H9 (cell line): Measurements from ENCODE around the gene ELOA. TPM values are rescaled to one million over a fixed set of nuclear protein-coding genes. Genes with fewer than 3 reads are reported as not detected.

Experiments used
- DNase-seq: peaks from one replicate; pipeline ENCODE4 v3.0.0-alpha.2; 2017
- H2AFZ ChIP-seq: one replicate; pipeline ENCODE4 v1.6.1; 2013; ENCODE audit warnings: mild to moderate bottlenecking, low read length, control low read depth, moderate library complexity
- H2AK5ac ChIP-seq: 2 replicates; pipeline ENCODE4 v1.6.1; 2013; ENCODE audit warnings: low read length, control low read depth, mixed read lengths; ENCODE audit not compliant: insufficient read length
- H2BK120ac ChIP-seq: one replicate; pipeline ENCODE4 v1.6.1; 2013; ENCODE audit warnings: low read depth, mild to moderate bottlenecking, low read length, control low read depth, inconsistent platforms; ENCODE audit not compliant: poor library complexity, severe bottlenecking
- H2BK12ac ChIP-seq: 2 replicates; pipeline ENCODE4 v1.6.1; 2013; ENCODE audit warnings: low read length, control low read depth, mixed read lengths, low read depth; ENCODE audit not compliant: insufficient read length
- H2BK15ac ChIP-seq: 2 replicates; pipeline ENCODE4 v1.6.1; 2013; ENCODE audit warnings: low read depth, low read length, control low read depth
- H2BK20ac ChIP-seq: one replicate; pipeline ENCODE4 v1.6.1; 2013; ENCODE audit warnings: low read depth, mild to moderate bottlenecking, low read length, control low read depth, inconsistent platforms; ENCODE audit not compliant: poor library complexity, severe bottlenecking
- H2BK5ac ChIP-seq: 2 replicates; pipeline ENCODE4 v1.6.1; 2013; ENCODE audit warnings: low read length, control low read depth, mixed read lengths; ENCODE audit not compliant: insufficient read length
- H3K14ac ChIP-seq: 2 replicates; pipeline ENCODE4 v1.6.1; 2013; ENCODE audit warnings: low read length, control low read depth; ENCODE audit not compliant: insufficient read depth
- H3K18ac ChIP-seq: 2 replicates; pipeline ENCODE4 v1.6.1; 2013; ENCODE audit warnings: low read depth, mild to moderate bottlenecking, mixed read lengths, low read length, control low read depth; ENCODE audit not compliant: insufficient read length
- H3K23ac ChIP-seq: 2 replicates; pipeline ENCODE4 v1.6.1; 2013; ENCODE audit warnings: low read length, control low read depth, mixed read lengths, low read depth; ENCODE audit not compliant: insufficient read length
- H3K23me2 ChIP-seq: 2 replicates; pipeline ENCODE4 v1.6.1; 2013; ENCODE audit warnings: low read depth, mild to moderate bottlenecking, mixed read lengths, low read length, control low read depth; ENCODE audit not compliant: insufficient read length, poor library complexity, severe bottlenecking
- H3K27ac ChIP-seq: 2 replicates; pipeline ENCODE4 v1.5.1; 2013; ENCODE audit warnings: low read length, control low read depth, mixed read lengths, low read depth; ENCODE audit not compliant: insufficient read length
- H3K27me3 ChIP-seq: 2 replicates; pipeline ENCODE4 v1.6.1; 2013; ENCODE audit warnings: low read length, control low read depth, inconsistent platforms; ENCODE audit not compliant: insufficient read depth
- H3K4ac ChIP-seq: 2 replicates; pipeline ENCODE4 v1.6.1; 2013; ENCODE audit warnings: low read depth, mild to moderate bottlenecking, control low read depth, inconsistent platforms, low read length, moderate library complexity
- H3K4me1 ChIP-seq: 2 replicates; pipeline ENCODE4 v1.6.1; 2013; ENCODE audit warnings: low read length, control low read depth, inconsistent platforms; ENCODE audit not compliant: insufficient read depth
- H3K4me2 ChIP-seq: 2 replicates; pipeline ENCODE4 v1.6.1; 2013; ENCODE audit warnings: low read length, control low read depth, mixed read lengths; ENCODE audit not compliant: insufficient read length, insufficient read depth
- H3K56ac ChIP-seq: 2 replicates; pipeline ENCODE4 v1.6.1; 2013; ENCODE audit warnings: low read depth, mild to moderate bottlenecking, mixed read lengths, low read length, control low read depth; ENCODE audit not compliant: insufficient read length
- H3K79me1 ChIP-seq: 2 replicates; pipeline ENCODE4 v1.6.1; 2013; ENCODE audit warnings: low read depth, mild to moderate bottlenecking, moderate library complexity, low read length, control low read depth, inconsistent platforms; ENCODE audit not compliant: insufficient read depth, poor library complexity, severe bottlenecking
- H3K79me2 ChIP-seq: 2 replicates; pipeline ENCODE4 v1.6.1; 2013; ENCODE audit warnings: low read length, control low read depth, inconsistent platforms; ENCODE audit not compliant: insufficient read depth
- H3K9ac ChIP-seq: 2 replicates; pipeline ENCODE4 v1.6.1; 2013; ENCODE audit warnings: low read length, control low read depth, mixed read lengths; ENCODE audit not compliant: insufficient read length; ENCODE audit errors: extremely low read depth
- H3K9me3 ChIP-seq: one replicate; pipeline ENCODE4 v1.6.1; 2013; ENCODE audit warnings: low read depth, low read length, inconsistent platforms; ENCODE audit not compliant: control insufficient read depth
- H3T11ph ChIP-seq: one replicate; pipeline ENCODE4 v1.6.1; 2013; ENCODE audit warnings: mild to moderate bottlenecking, low read length, control low read depth, inconsistent platforms
- H4K20me1 ChIP-seq: one replicate; pipeline ENCODE4 v1.6.1; 2013; ENCODE audit not compliant: control insufficient read depth, insufficient read length, insufficient read depth
- H4K5ac ChIP-seq: 2 replicates; pipeline ENCODE4 v1.6.1; 2013; ENCODE audit warnings: low read depth, mild to moderate bottlenecking, mixed read lengths, low read length, control low read depth; ENCODE audit not compliant: insufficient read length
- H4K8ac ChIP-seq: replicated peaks from 2 replicates; pipeline ENCODE4 v1.6.1; 2013; ENCODE audit warnings: low read length, control low read depth, mixed read lengths, low read depth; ENCODE audit not compliant: insufficient read length
- H4K91ac ChIP-seq: 2 replicates; pipeline ENCODE4 v1.6.1; 2013; ENCODE audit warnings: low read depth, mild to moderate bottlenecking, moderate library complexity, mixed read lengths, low read length, control low read depth; ENCODE audit not compliant: insufficient read length
- H3K27ac Mint-ChIP-seq, 3 experiments: 2 replicates in 2 of 3; 3 replicates in 1 of 3; pipeline ENCODE4 v1.8.0; 2020 to 2021; ENCODE audit warnings: mixed read lengths in 3 of 3, mild to moderate bottlenecking in 1 of 3, moderate library complexity in 1 of 3
- H3K27me3 Mint-ChIP-seq: 2 replicates; pipeline ENCODE4 v1.8.0; 2021; ENCODE audit warnings: low read depth, mild to moderate bottlenecking, moderate library complexity, mixed read lengths
- H3K36me3 Mint-ChIP-seq, 3 experiments: 2 replicates in 2 of 3; 3 replicates in 1 of 3; pipeline ENCODE4 v1.8.0; 2020 to 2021; ENCODE audit warnings: low read depth in 3 of 3, mixed read lengths in 3 of 3; ENCODE audit not compliant: insufficient read depth in 1 of 3
- H3K4me1 Mint-ChIP-seq, 2 experiments: 2 replicates each; pipeline ENCODE4 v1.8.0; 2020; ENCODE audit warnings: mixed read lengths in 2 of 2
- H3K4me3 Mint-ChIP-seq, 2 experiments: 2 replicates in 1 of 2; 3 replicates in 1 of 2; pipeline ENCODE4 v1.8.0; 2020 to 2021; ENCODE audit warnings: mild to moderate bottlenecking in 2 of 2, mixed read lengths in 2 of 2, moderate library complexity in 1 of 2
- H3K9me3 Mint-ChIP-seq, 2 experiments: 2 replicates in 1 of 2; 3 replicates in 1 of 2; pipeline ENCODE4 v1.8.0; 2020; ENCODE audit warnings: mild to moderate bottlenecking in 2 of 2, mixed read lengths in 2 of 2, moderate library complexity in 1 of 2
- WGBS: extraction: QIAGEN DNeasy Blood & Tissue Kit; methylation state at CpG from one replicate; pipeline ENCODE4 v1.1.7; 2013; ENCODE audit warnings: missing lambda C conversion rate, low lambda C conversion rate, mixed read lengths; ENCODE audit not compliant: insufficient read length; ENCODE audit errors: extremely low coverage; 5-methylcytosine and 5-hydroxymethylcytosine counted together
- total RNA-seq: library from RNA; stranded (reverse); gene quantifications from 2 replicates; pipeline ENCODE4 v1.2.1, GENCODE V29; 2021
- TF ChIP-seq, protein P1 (sequence below): fragments of 200-600 bp; sonication (generic); conservative IDR thresholded peaks from 3 replicates; pipeline ENCODE4 v1.8.0; 2021; ENCODE audit warnings: antibody characterized with exemption, mild to moderate bottlenecking

The ELOA gene
- total RNA-seq, 1 experiment from 2014 or later: 66.2 TPM

DNA sequence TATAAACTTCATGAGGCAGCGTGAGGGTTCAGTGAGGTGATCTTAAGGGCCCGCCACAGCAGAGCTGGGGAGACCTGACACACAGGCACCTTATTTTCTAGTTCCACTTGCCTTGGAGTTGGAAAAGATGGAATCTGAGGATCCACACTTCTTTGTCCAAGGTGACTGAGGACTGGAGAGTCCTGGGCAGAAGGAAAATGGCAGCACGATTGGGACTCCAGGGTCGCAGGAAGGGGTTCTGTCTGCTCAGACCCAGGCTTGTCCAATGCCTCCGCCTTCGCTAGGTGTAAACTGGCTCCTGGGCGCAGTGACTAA is 55.9 kb downstream of the ELOA start:
- Histone ChIP-seq H3K27ac (no peak overlapping the region), H3K9ac (no peak overlapping the region), H4K91ac (no peak overlapping the region), H4K20me1 (no peaks in the 10 kb centered on the region), H3K79me1 (no peaks in the 10 kb centered on the region), H3T11ph (no peak overlapping the region), H2BK20ac (no peak overlapping the region), H3K9me3 (no peaks in the 10 kb centered on the region), H2BK120ac (no peak overlapping the region), H3K79me2 (no peaks in the 10 kb centered on the region), H2BK15ac (no peak overlapping the region), H2AFZ (no peak overlapping the region), H4K5ac (no peak overlapping the region), H3K56ac (no peak overlapping the region), H3K4me1 (no peaks in the 10 kb centered on the region; the same call in 1 of the 2 replicates), H2BK12ac (no peak overlapping the region), H2AK5ac (no peak overlapping the region), H2BK5ac (no peak overlapping the region), H3K27me3 (no peaks in the 10 kb centered on the region), H3K18ac (no peak overlapping the region), H4K8ac (no peak overlapping the region), H3K23ac (no peak overlapping the region), H3K14ac (no peak overlapping the region), H3K4ac (no peak overlapping the region), H3K23me2 (peaks cover 11% of the 10 kb centered on the region), H3K4me2 (peak overlapping the region; percentile 78)
- Mint-ChIP-seq H3K27ac (0 out of 7 replicates have a peak overlapping the region, but pooled peaks of 1 of the 3 experiments have one; percentile 15), H3K27me3 (peaks cover 8% of the 10 kb centered on the region), H3K4me1 (peaks cover 9 to 11% of the 10 kb centered on the region in 2 experiments), H3K36me3 (peaks cover 4 to 35% (median 27%) of the 10 kb centered on the region in 3 experiments; a peak in 5 of 7 replicates), H3K4me3 (peak overlapping the region; percentile 90 to 91), H3K9me3 (no peaks in the 10 kb centered on the region)
- no CpG with 5 or more reads among the region's 7 CpGs for WGBS
- no peak for DNase-seq
- TF ChIP-seq, protein P1, sequence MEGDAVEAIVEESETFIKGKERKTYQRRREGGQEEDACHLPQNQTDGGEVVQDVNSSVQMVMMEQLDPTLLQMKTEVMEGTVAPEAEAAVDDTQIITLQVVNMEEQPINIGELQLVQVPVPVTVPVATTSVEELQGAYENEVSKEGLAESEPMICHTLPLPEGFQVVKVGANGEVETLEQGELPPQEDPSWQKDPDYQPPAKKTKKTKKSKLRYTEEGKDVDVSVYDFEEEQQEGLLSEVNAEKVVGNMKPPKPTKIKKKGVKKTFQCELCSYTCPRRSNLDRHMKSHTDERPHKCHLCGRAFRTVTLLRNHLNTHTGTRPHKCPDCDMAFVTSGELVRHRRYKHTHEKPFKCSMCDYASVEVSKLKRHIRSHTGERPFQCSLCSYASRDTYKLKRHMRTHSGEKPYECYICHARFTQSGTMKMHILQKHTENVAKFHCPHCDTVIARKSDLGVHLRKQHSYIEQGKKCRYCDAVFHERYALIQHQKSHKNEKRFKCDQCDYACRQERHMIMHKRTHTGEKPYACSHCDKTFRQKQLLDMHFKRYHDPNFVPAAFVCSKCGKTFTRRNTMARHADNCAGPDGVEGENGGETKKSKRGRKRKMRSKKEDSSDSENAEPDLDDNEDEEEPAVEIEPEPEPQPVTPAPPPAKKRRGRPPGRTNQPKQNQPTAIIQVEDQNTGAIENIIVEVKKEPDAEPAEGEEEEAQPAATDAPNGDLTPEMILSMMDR: no peak
